HEK293 (cell line): ENCODE measurements around the gene SCYGR8.

ENCODE experiments used
- CTCF ChIA-PET: fragments of 350-600 bp; formaldehyde crosslinking; extraction: SDS; loops from one replicate; lab custom pipeline; 2021; ENCODE audit warnings: antibody characterized with exemption; lab: Yijun Ruan, JAX
- POLR2A ChIA-PET: fragments of 300-600 bp; formaldehyde crosslinking; extraction: SDS; loops from one replicate; lab custom pipeline; 2020; ENCODE audit warnings: antibody characterized with exemption, inconsistent platforms; lab: Yijun Ruan, JAX
- H3K27ac ChIP-seq: fragments of 200-500 bp; sonication (Bioruptor generic); 2 replicates; pipeline ENCODE4 v1.5.1; 2014; ENCODE audit warnings: low read depth, low read length, control low read depth, inconsistent platforms; ENCODE audit errors: extremely low read depth
- H3K36me3 ChIP-seq, 2 experiments: fragments of 200-500 bp in 1 of 2; sonication (Bioruptor generic) in 1 of 2; 1 replicate in 1 of 2; 2 replicates in 1 of 2; pipeline ENCODE4 v1.5.1; 2014 to 2017; ENCODE audit warnings: inconsistent platforms in 2 of 2, low read length in 2 of 2; ENCODE audit not compliant: control insufficient read depth in 2 of 2, insufficient read depth in 1 of 2
- H3K4me1 ChIP-seq: fragments of 200-500 bp; sonication (Bioruptor generic); 2 replicates; pipeline ENCODE4 v1.5.1; 2014; ENCODE audit warnings: mild to moderate bottlenecking, low read length, inconsistent platforms; ENCODE audit not compliant: control insufficient read depth, insufficient read depth
- H3K4me3 ChIP-seq: 2 replicates; pipeline ENCODE4 v1.5.1; 2011; ENCODE audit warnings: low read depth, mild to moderate bottlenecking, control low read depth, low read length, moderate library complexity
- H3K9me3 ChIP-seq: fragments of 200-500 bp; sonication (Bioruptor generic); 2 replicates; pipeline ENCODE4 v1.5.1; 2014; ENCODE audit warnings: low read depth, low read length, inconsistent platforms; ENCODE audit not compliant: control insufficient read depth, insufficient read depth
- CTCF ChIP-seq: fragments of 450-650 bp; formaldehyde crosslinking; IDR thresholded peaks from 2 replicates; pipeline ENCODE4 v1.5.1; 2016; ENCODE audit warnings: missing biosample characterization, missing genetic modification characterization
- FEZF1 ChIP-seq: fragments of 450-650 bp; formaldehyde crosslinking; IDR thresholded peaks from 2 replicates; pipeline ENCODE4 v1.5.1; 2016; ENCODE audit warnings: missing biosample characterization, missing genetic modification characterization
- KLF8 ChIP-seq: fragments of 450-650 bp; formaldehyde crosslinking; IDR thresholded peaks from 2 replicates; pipeline ENCODE4 v1.5.1; 2016; ENCODE audit warnings: missing biosample characterization, missing genetic modification characterization
- SP2 ChIP-seq: fragments of 450-650 bp; formaldehyde crosslinking; IDR thresholded peaks from 2 replicates; pipeline ENCODE4 v1.5.1; 2016; ENCODE audit warnings: missing biosample characterization, missing genetic modification characterization
- TRIM28 ChIP-seq: IDR thresholded peaks from 2 replicates; pipeline ENCODE4 v1.6.1; 2011; ENCODE audit warnings: low read length, control low read depth, borderline replicate concordance
- ZBTB48 ChIP-seq: fragments of 450-650 bp; formaldehyde crosslinking; IDR thresholded peaks from 2 replicates; pipeline ENCODE4 v1.5.1; 2016; ENCODE audit warnings: missing biosample characterization, missing genetic modification characterization
- ZBTB7A ChIP-seq: fragments of 450-650 bp; formaldehyde crosslinking; IDR thresholded peaks from 2 replicates; pipeline ENCODE4 v1.5.1; 2016; ENCODE audit warnings: low read depth, missing biosample characterization, missing genetic modification characterization
- ZFP3 ChIP-seq: fragments of 450-650 bp; formaldehyde crosslinking; IDR thresholded peaks from 2 replicates; pipeline ENCODE4 v1.5.1; 2016; ENCODE audit warnings: low read depth, missing biosample characterization, missing genetic modification characterization
- ZNF140 ChIP-seq: fragments of 450-650 bp; formaldehyde crosslinking; IDR thresholded peaks from 2 replicates; pipeline ENCODE4 v1.5.1; 2016; ENCODE audit warnings: missing biosample characterization, missing genetic modification characterization
- ZNF23 ChIP-seq: fragments of 450-650 bp; formaldehyde crosslinking; IDR thresholded peaks from 2 replicates; pipeline ENCODE4 v1.5.1; 2016; ENCODE audit warnings: missing biosample characterization, missing genetic modification characterization, borderline replicate concordance
- ZNF26 ChIP-seq: fragments of 450-650 bp; formaldehyde crosslinking; IDR thresholded peaks from 2 replicates; pipeline ENCODE4 v1.5.1; 2016; ENCODE audit warnings: missing biosample characterization, missing genetic modification characterization
- ZNF274 ChIP-seq, 2 experiments: fragments of 200-500 bp in 1 of 2; fragments of 450-650 bp in 1 of 2; sonication (Bioruptor generic) in 1 of 2; formaldehyde crosslinking in 1 of 2; IDR thresholded peaks; 2 replicates each; pipeline versions ENCODE4 v1.5.1 to v1.6.1; 2014 to 2016; ENCODE audit warnings: borderline replicate concordance in 1 of 2, inconsistent platforms in 1 of 2, low read length in 1 of 2, missing biosample characterization in 1 of 2, missing genetic modification characterization in 1 of 2
- ZNF350 ChIP-seq: fragments of 450-650 bp; formaldehyde crosslinking; IDR thresholded peaks from 2 replicates; pipeline ENCODE4 v1.5.0; 2017; ENCODE audit warnings: missing biosample characterization, mild to moderate bottlenecking, missing genetic modification characterization
- ZNF423 ChIP-seq: fragments of 450-650 bp; formaldehyde crosslinking; IDR thresholded peaks from 2 replicates; pipeline ENCODE4 v1.5.1; 2016; ENCODE audit warnings: missing biosample characterization, missing genetic modification characterization
- ZNF449 ChIP-seq: fragments of 450-650 bp; formaldehyde crosslinking; IDR thresholded peaks from 2 replicates; pipeline ENCODE4 v1.5.1; 2017; ENCODE audit warnings: missing biosample characterization, mild to moderate bottlenecking, missing genetic modification characterization, moderate library complexity
- ZNF529 ChIP-seq: fragments of 450-650 bp; formaldehyde crosslinking; IDR thresholded peaks from 2 replicates; pipeline ENCODE4 v1.5.1; 2017; ENCODE audit warnings: missing genetic modification characterization, missing biosample characterization; ENCODE audit not compliant: insufficient replicate concordance
- ZNF549 ChIP-seq: fragments of 450-650 bp; IDR thresholded peaks from 2 replicates; pipeline ENCODE4 v1.5.1; 2018; ENCODE audit warnings: missing biosample characterization, missing genetic modification characterization, mild to moderate bottlenecking, inconsistent platforms, moderate library complexity
- ZNF660 ChIP-seq: fragments of 450-650 bp; IDR thresholded peaks from 2 replicates; pipeline ENCODE4 v1.5.1; 2018; ENCODE audit warnings: missing biosample characterization, mild to moderate bottlenecking, missing genetic modification characterization
- ZNF768 ChIP-seq: fragments of 450-650 bp; formaldehyde crosslinking; IDR thresholded peaks from 2 replicates; pipeline ENCODE4 v1.5.1; 2018; ENCODE audit warnings: missing biosample characterization, mild to moderate bottlenecking, missing genetic modification characterization
- ZNF785 ChIP-seq: fragments of 450-650 bp; formaldehyde crosslinking; IDR thresholded peaks from 2 replicates; pipeline ENCODE4 v1.5.1; 2016; ENCODE audit warnings: missing biosample characterization, missing genetic modification characterization
- ZSCAN23 ChIP-seq: fragments of 450-650 bp; formaldehyde crosslinking; IDR thresholded peaks from 2 replicates; pipeline ENCODE4 v1.5.1; 2016; ENCODE audit warnings: missing biosample characterization, missing genetic modification characterization
- ZSCAN4 ChIP-seq: fragments of 450-650 bp; formaldehyde crosslinking; IDR thresholded peaks from 2 replicates; pipeline ENCODE4 v1.5.1; 2017; ENCODE audit warnings: missing biosample characterization, missing genetic modification characterization
- ZXDB ChIP-seq: fragments of 450-650 bp; formaldehyde crosslinking; IDR thresholded peaks from 2 replicates; pipeline ENCODE4 v1.5.1; 2016; ENCODE audit warnings: missing biosample characterization, missing genetic modification characterization

Gene SCYGR8

GRCh38 chr2:227710986-227711385 is 34.7 kb upstream of the SCYGR8 start:
- Histone ChIP-seq H3K4me3 (no peak overlapping the region), H3K36me3 (no peaks in the 10 kb centered on the region), H3K9me3 (no peaks in the 10 kb centered on the region), H3K27ac (no peak overlapping the region), H3K4me1 (no peaks in the 10 kb centered on the region)
- ChIA-PET CTCF (no interaction called here), POLR2A (no interaction called here)
- TF ChIP-seq KLF8 (tag by site-specific recombination) (no peak), ZSCAN23 (tag by site-specific recombination) (no peak), ZNF529 (tag by site-specific recombination) (no peak), ZBTB7A (tag by site-specific recombination) (no peak), ZNF140 (tag by site-specific recombination) (no peak), ZBTB48 (no peak), TRIM28 (no peak), ZNF785 (no peak), ZNF274 (IDR thresholded peaks at IDR 0.05; ENCODE audit: low read length) (no peak), ZNF274 (tag by site-specific recombination; IDR thresholded peaks at IDR 0.05; ENCODE audit: borderline replicate concordance) (no peak), ZNF23 (no peak), ZFP3 (tag by site-specific recombination) (no peak), ZNF423 (tag by site-specific recombination) (no peak), ZNF350 (tag by site-specific recombination) (no peak)

GRCh38 chr2:227713291-227713690 is 32.4 kb upstream of the SCYGR8 start:
- no peaks in the 10 kb centered on the region for H3K9me3 ChIP-seq
- POLR2A ChIA-PET = no interaction called here
- no peak overlapping the region for H3K27ac ChIP-seq
- no peaks in the 10 kb centered on the region for H3K4me1 ChIP-seq
- no peaks in the 10 kb centered on the region for H3K36me3 ChIP-seq
- CTCF ChIA-PET = interaction anchor here (0.5 kb wide), 1 partner anchor 55 kb away, joined by 5 read pairs; no protein-coding TSS in a partner anchor
- H3K4me3 ChIP-seq = no peak overlapping the region
- TF ChIP-seq ZNF449 (tag by site-specific recombination) (peak; percentile 72; the same call in 1 of the 2 replicates), CTCF (tag by site-specific recombination) (no peak), SP2 (tag by site-specific recombination) (no peak), ZNF549 (no peak), ZXDB (tag by site-specific recombination) (no peak)

GRCh38 chr2:227716501-227716900 is 29.2 kb upstream of the SCYGR8 start:
- CTCF ChIA-PET = no interaction called here
- Histone ChIP-seq H3K9me3 (no peaks in the 10 kb centered on the region), H3K4me3 (no peak overlapping the region), H3K27ac (no peak overlapping the region), H3K4me1 (no peaks in the 10 kb centered on the region), H3K36me3 (no peaks in the 10 kb centered on the region)
- POLR2A ChIA-PET = no interaction called here
- TF ChIP-seq ZNF660 (tag by site-specific recombination) (peak; percentile 98), KLF8 (tag by site-specific recombination) (no peak), FEZF1 (no peak), ZNF768 (tag by site-specific recombination) (no peak), ZNF26 (tag by site-specific recombination) (no peak), ZSCAN4 (tag by site-specific recombination) (no peak)
